ENCODE results near the gene NIM1K. TPM values are rescaled to one million over a fixed set of nuclear protein-coding genes. Genes with fewer than 3 reads are reported as not detected.

NIM1K gene
- total and polyA plus RNA-seq, 2 of the 13 experiments (the other 11 are each of a cell fraction or from before 2014, with no cell fraction given) = 0.04 TPM; not detected in 1

DNA sequence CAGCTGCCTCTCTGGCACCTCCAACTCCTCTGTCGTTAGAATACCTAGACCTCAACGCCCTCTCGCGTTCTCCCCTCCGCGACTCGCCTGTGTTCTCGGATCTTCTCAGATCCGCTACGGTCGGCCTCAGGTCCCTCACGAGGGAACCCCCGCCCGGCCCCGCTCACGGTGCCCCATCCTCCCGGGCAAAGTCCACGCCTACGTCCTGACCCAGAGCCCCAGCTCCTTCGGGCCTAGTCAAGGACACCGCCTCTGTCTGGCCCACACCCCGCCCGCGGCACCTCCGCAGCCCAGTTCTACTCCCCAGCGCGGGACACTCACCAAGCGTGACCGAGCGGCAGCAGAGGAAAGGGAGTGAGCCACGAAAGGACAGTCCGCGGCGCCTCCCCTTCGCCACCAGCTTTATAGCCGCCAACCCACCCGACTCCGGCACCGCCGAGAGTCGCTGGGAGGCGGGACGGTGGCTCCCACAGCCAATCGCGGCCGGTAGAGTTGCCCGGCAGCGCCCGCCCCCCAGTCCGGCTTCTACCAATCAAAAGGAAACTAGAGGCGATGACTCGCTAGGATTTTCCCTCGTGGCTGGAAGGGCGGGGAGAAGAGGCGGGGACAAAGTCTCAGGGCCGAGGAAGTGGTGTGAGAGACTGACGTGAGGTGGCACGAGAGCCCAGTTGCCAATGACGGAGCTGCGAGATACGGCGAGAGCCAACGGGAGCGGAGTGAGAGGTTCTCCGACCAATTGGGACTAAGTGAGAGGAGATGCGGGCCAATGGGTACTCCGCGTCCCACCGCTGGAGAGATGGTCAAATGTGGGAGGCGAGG, 121.2 kb downstream of the NIM1K start, which contains the start of gene HMGCS1 (continued):
- no peak for TF ChIP-seq ZBTB37 (CRISPR knock-in tag; IDR thresholded peaks at IDR 0.05)
- TF ChIP-seq ZNF512 (CRISPR knock-in tag; IDR thresholded peaks at IDR 0.05) = no peak
- TF ChIP-seq, protein P1, sequence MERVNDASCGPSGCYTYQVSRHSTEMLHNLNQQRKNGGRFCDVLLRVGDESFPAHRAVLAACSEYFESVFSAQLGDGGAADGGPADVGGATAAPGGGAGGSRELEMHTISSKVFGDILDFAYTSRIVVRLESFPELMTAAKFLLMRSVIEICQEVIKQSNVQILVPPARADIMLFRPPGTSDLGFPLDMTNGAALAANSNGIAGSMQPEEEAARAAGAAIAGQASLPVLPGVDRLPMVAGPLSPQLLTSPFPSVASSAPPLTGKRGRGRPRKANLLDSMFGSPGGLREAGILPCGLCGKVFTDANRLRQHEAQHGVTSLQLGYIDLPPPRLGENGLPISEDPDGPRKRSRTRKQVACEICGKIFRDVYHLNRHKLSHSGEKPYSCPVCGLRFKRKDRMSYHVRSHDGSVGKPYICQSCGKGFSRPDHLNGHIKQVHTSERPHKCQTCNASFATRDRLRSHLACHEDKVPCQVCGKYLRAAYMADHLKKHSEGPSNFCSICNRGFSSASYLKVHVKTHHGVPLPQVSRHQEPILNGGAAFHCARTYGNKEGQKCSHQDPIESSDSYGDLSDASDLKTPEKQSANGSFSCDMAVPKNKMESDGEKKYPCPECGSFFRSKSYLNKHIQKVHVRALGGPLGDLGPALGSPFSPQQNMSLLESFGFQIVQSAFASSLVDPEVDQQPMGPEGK (CRISPR knock-in tag; IDR thresholded peaks at IDR 0.05) = peak; percentile 57; the same call in 1 of the 2 replicates
- no peak for TF ChIP-seq EZH2 (conservative IDR thresholded peaks at IDR 0.05; ENCODE audit: low read depth, low read length)
- peak; percentile 99 for TF ChIP-seq DR1 (CRISPR knock-in tag; IDR thresholded peaks at IDR 0.05)
- TF ChIP-seq, protein P2, sequence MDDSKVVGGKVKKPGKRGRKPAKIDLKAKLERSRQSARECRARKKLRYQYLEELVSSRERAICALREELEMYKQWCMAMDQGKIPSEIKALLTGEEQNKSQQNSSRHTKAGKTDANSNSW (CRISPR knock-in tag; IDR thresholded peaks at IDR 0.05; ENCODE audit: borderline replicate concordance) = peak; percentile 76; the same call in 1 of the 2 replicates
- no peak for TF ChIP-seq NCOA5 (CRISPR knock-in tag; IDR thresholded peaks at IDR 0.05)
- TF ChIP-seq RBFOX2 (IDR thresholded peaks at IDR 0.05; ENCODE audit: low read depth, low read length) = peak; percentile 100
- TF ChIP-seq ZNF550 (CRISPR knock-in tag; IDR thresholded peaks at IDR 0.05; ENCODE audit: borderline replicate concordance) = no peak
- no peak for TF ChIP-seq FLYWCH1 (CRISPR knock-in tag; IDR thresholded peaks at IDR 0.05)
- TF ChIP-seq XBP1 (CRISPR knock-in tag; IDR thresholded peaks at IDR 0.05) = no peak
- TF ChIP-seq ZNF276 (CRISPR knock-in tag; IDR thresholded peaks at IDR 0.05; ENCODE audit: low read depth) = peak; percentile 72; the same call in 1 of the 2 replicates
- TF ChIP-seq ZNF772 (CRISPR knock-in tag; IDR thresholded peaks at IDR 0.05) = peak; percentile 95
- TF ChIP-seq CHCHD3 (CRISPR knock-in tag; IDR thresholded peaks at IDR 0.05) = 0 out of 2 replicates have a peak, but pooled peaks have one; percentile 94
- TF ChIP-seq ZNF598 (CRISPR knock-in tag; IDR thresholded peaks at IDR 0.05; ENCODE audit: borderline replicate concordance) = peak; percentile 87; the same call in 1 of the 2 replicates
- TF ChIP-seq CC2D1A (CRISPR knock-in tag; IDR thresholded peaks at IDR 0.05) = no peak
- peak; percentile 54; the same call in 1 of the 2 replicates for TF ChIP-seq ZFP82 (CRISPR knock-in tag; IDR thresholded peaks at IDR 0.05; ENCODE audit: borderline replicate concordance)
- no peak for TF ChIP-seq ZNF468 (CRISPR knock-in tag; IDR thresholded peaks at IDR 0.05)
- peak; percentile 99 for TF ChIP-seq POLR2G (IDR thresholded peaks at IDR 0.05; ENCODE audit: low read depth, low read length)
- TF ChIP-seq ZNF703 (CRISPR knock-in tag; IDR thresholded peaks at IDR 0.05; ENCODE audit: borderline replicate concordance) = no peak
- TF ChIP-seq GPN1 (CRISPR knock-in tag; IDR thresholded peaks at IDR 0.05; ENCODE audit: borderline replicate concordance) = no peak
